Measurements from ENCODE around the gene ROBO1.

DNA sequence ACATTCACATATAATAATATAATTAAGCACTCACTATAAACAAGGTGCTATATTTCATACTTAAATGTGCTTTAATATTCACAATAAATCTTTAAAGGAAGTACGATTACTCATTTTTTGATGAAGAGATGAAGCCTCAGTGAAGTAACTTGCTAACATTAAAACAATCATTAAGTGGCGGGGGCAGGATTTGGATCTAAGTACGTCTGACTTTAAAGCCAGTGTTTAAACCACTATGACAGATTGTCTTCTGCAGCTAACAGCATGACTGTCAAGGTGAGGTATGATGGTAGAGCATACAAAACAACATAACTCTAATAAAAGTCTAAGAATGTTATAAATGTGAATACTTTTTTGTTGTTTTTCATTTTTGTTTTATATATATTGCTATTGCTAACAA, 862.1 kb downstream of the ROBO1 start:
- no peak for TF ChIP-seq POLR2A (IDR thresholded peaks at IDR 0.05)
- TF ChIP-seq, protein P1, sequence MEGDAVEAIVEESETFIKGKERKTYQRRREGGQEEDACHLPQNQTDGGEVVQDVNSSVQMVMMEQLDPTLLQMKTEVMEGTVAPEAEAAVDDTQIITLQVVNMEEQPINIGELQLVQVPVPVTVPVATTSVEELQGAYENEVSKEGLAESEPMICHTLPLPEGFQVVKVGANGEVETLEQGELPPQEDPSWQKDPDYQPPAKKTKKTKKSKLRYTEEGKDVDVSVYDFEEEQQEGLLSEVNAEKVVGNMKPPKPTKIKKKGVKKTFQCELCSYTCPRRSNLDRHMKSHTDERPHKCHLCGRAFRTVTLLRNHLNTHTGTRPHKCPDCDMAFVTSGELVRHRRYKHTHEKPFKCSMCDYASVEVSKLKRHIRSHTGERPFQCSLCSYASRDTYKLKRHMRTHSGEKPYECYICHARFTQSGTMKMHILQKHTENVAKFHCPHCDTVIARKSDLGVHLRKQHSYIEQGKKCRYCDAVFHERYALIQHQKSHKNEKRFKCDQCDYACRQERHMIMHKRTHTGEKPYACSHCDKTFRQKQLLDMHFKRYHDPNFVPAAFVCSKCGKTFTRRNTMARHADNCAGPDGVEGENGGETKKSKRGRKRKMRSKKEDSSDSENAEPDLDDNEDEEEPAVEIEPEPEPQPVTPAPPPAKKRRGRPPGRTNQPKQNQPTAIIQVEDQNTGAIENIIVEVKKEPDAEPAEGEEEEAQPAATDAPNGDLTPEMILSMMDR (IDR thresholded peaks at IDR 0.05) = no peak
